SH-SY5Y (cell line): ENCODE data around the gene CFD.

Experiments
- GATA2 ChIP-seq: IDR thresholded peaks from 2 replicates; pipeline ENCODE4 v1.6.1; 2011; ENCODE audit warnings: mild to moderate bottlenecking, low read depth, low read length
- GATA3 ChIP-seq: IDR thresholded peaks from 2 replicates; pipeline ENCODE4 v1.6.1; 2011; ENCODE audit warnings: low read depth, mild to moderate bottlenecking, low read length, moderate library complexity

DNA sequence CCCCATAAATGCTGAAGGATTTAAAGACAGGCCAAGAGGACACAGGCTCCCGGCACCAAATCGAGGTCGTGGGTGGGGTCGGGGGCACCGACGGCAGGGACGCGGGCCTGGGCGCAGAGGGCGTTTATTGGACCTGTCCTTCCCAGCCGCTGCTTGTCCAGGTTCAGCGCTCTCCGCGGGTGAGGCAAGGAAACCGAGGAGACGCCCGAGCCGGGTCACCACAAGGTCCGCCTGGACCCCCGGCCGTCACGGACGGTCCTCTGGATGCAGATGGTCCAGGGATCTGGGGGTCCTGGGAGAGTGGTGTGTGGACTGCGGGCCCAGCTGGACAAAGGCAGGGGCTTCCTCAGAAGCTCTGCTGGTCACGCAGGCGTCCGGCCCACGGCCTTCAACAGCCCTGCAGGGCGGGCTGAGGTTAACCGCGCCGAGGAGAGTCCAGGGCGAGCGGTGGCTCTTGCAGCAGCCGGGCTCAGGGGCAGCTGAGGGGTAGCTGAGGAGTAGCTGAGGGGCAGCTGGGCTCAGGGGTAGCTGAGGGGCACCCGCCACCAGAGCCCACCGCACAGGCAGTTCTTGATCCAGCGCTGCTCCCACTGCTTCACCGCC is 8.5 kb downstream of the CFD start:
- TF ChIP-seq GATA3, result no peak
- no peak for TF ChIP-seq GATA2
